HEK293 (cell line): ENCODE data around the gene ASCL5.
A peak's percentile ranks its signal among the peaks of the same experiment; 100 is the strongest.

ENCODE experiments used
- CTCF ChIA-PET: fragments of 350-600 bp; formaldehyde crosslinking; extraction: SDS; loops from one replicate; lab custom pipeline; 2021; ENCODE audit warnings: antibody characterized with exemption; lab: Yijun Ruan, JAX
- POLR2A ChIA-PET: fragments of 300-600 bp; formaldehyde crosslinking; extraction: SDS; loops from one replicate; lab custom pipeline; 2020; ENCODE audit warnings: antibody characterized with exemption, inconsistent platforms; lab: Yijun Ruan, JAX
- H3K27ac ChIP-seq: fragments of 200-500 bp; sonication (Bioruptor generic); 2 replicates; pipeline ENCODE4 v1.5.1; 2014; ENCODE audit warnings: low read depth, low read length, control low read depth, inconsistent platforms; ENCODE audit errors: extremely low read depth
- H3K36me3 ChIP-seq, 2 experiments: fragments of 200-500 bp in 1 of 2; sonication (Bioruptor generic) in 1 of 2; 1 replicate in 1 of 2; 2 replicates in 1 of 2; pipeline ENCODE4 v1.5.1; 2014 to 2017; ENCODE audit warnings: inconsistent platforms in 2 of 2, low read length in 2 of 2; ENCODE audit not compliant: control insufficient read depth in 2 of 2, insufficient read depth in 1 of 2
- H3K4me1 ChIP-seq: fragments of 200-500 bp; sonication (Bioruptor generic); 2 replicates; pipeline ENCODE4 v1.5.1; 2014; ENCODE audit warnings: mild to moderate bottlenecking, low read length, inconsistent platforms; ENCODE audit not compliant: control insufficient read depth, insufficient read depth
- H3K4me3 ChIP-seq: 2 replicates; pipeline ENCODE4 v1.5.1; 2011; ENCODE audit warnings: low read depth, mild to moderate bottlenecking, control low read depth, low read length, moderate library complexity
- H3K9me3 ChIP-seq: fragments of 200-500 bp; sonication (Bioruptor generic); 2 replicates; pipeline ENCODE4 v1.5.1; 2014; ENCODE audit warnings: low read depth, low read length, inconsistent platforms; ENCODE audit not compliant: control insufficient read depth, insufficient read depth
- REPIN1 ChIP-seq: fragments of 450-650 bp; formaldehyde crosslinking; IDR thresholded peaks from 2 replicates; pipeline ENCODE4 v1.5.1; 2017; ENCODE audit warnings: missing biosample characterization, missing genetic modification characterization, low read depth
- SALL2 ChIP-seq: fragments of 450-650 bp; formaldehyde crosslinking; IDR thresholded peaks from 2 replicates; pipeline ENCODE4 v1.5.0; 2017; ENCODE audit warnings: missing biosample characterization, mild to moderate bottlenecking, missing genetic modification characterization, borderline replicate concordance
- TCF7L2 ChIP-seq: IDR thresholded peaks from 2 replicates; pipeline ENCODE4 v1.6.1; 2011; ENCODE audit warnings: low read depth, mild to moderate bottlenecking, inconsistent platforms, low read length, moderate library complexity, borderline replicate concordance
- ZFP3 ChIP-seq: fragments of 450-650 bp; formaldehyde crosslinking; IDR thresholded peaks from 2 replicates; pipeline ENCODE4 v1.5.1; 2016; ENCODE audit warnings: low read depth, missing biosample characterization, missing genetic modification characterization
- ZNF10 ChIP-seq: fragments of 450-650 bp; formaldehyde crosslinking; IDR thresholded peaks from 2 replicates; pipeline ENCODE4 v1.5.1; 2017; ENCODE audit warnings: missing biosample characterization, missing genetic modification characterization
- ZNF121 ChIP-seq: fragments of 450-650 bp; formaldehyde crosslinking; IDR thresholded peaks from 2 replicates; pipeline ENCODE4 v1.5.1; 2016; ENCODE audit warnings: missing biosample characterization, missing genetic modification characterization
- ZNF157 ChIP-seq: fragments of 450-650 bp; formaldehyde crosslinking; IDR thresholded peaks from 2 replicates; pipeline ENCODE4 v1.5.1; 2016; ENCODE audit warnings: missing biosample characterization, missing genetic modification characterization
- ZNF23 ChIP-seq: fragments of 450-650 bp; formaldehyde crosslinking; IDR thresholded peaks from 2 replicates; pipeline ENCODE4 v1.5.1; 2016; ENCODE audit warnings: missing biosample characterization, missing genetic modification characterization, borderline replicate concordance
- ZNF239 ChIP-seq: fragments of 450-650 bp; formaldehyde crosslinking; IDR thresholded peaks from 2 replicates; pipeline ENCODE4 v1.5.1; 2016; ENCODE audit warnings: missing biosample characterization, missing genetic modification characterization
- ZNF366 ChIP-seq: fragments of 450-650 bp; formaldehyde crosslinking; conservative IDR thresholded peaks from 2 replicates; pipeline ENCODE4 v1.5.1; 2016; ENCODE audit warnings: missing biosample characterization, missing genetic modification characterization
- ZNF549 ChIP-seq: fragments of 450-650 bp; IDR thresholded peaks from 2 replicates; pipeline ENCODE4 v1.5.1; 2018; ENCODE audit warnings: missing biosample characterization, missing genetic modification characterization, mild to moderate bottlenecking, inconsistent platforms, moderate library complexity
- ZNF621 ChIP-seq: fragments of 450-650 bp; formaldehyde crosslinking; IDR thresholded peaks from 2 replicates; pipeline ENCODE4 v1.5.1; 2017; ENCODE audit warnings: missing biosample characterization, missing genetic modification characterization
- ZNF623 ChIP-seq: fragments of 450-650 bp; formaldehyde crosslinking; IDR thresholded peaks from 2 replicates; pipeline ENCODE4 v1.5.1; 2016; ENCODE audit warnings: missing biosample characterization, missing genetic modification characterization
- ZNF777 ChIP-seq: fragments of 450-650 bp; formaldehyde crosslinking; IDR thresholded peaks from 2 replicates; pipeline ENCODE4 v1.5.1; 2017; ENCODE audit warnings: missing biosample characterization, missing genetic modification characterization, borderline replicate concordance
- ZNF843 ChIP-seq: fragments of 450-650 bp; formaldehyde crosslinking; IDR thresholded peaks from 2 replicates; pipeline ENCODE4 v1.5.1; 2016; ENCODE audit warnings: missing biosample characterization, missing genetic modification characterization
- ZSCAN23 ChIP-seq: fragments of 450-650 bp; formaldehyde crosslinking; IDR thresholded peaks from 2 replicates; pipeline ENCODE4 v1.5.1; 2016; ENCODE audit warnings: missing biosample characterization, missing genetic modification characterization
- TF ChIP-seq, protein P1 (sequence below): fragments of 450-650 bp; formaldehyde crosslinking; IDR thresholded peaks from 2 replicates; pipeline ENCODE4 v1.5.1; 2016; ENCODE audit warnings: missing biosample characterization, missing genetic modification characterization
- TF ChIP-seq, protein P2 (sequence below): fragments of 450-650 bp; formaldehyde crosslinking; IDR thresholded peaks from 2 replicates; pipeline ENCODE4 v1.5.1; 2017; ENCODE audit warnings: missing biosample characterization, missing genetic modification characterization
- TF ChIP-seq, protein P3 (sequence below): fragments of 450-650 bp; formaldehyde crosslinking; IDR thresholded peaks from 2 replicates; pipeline ENCODE4 v1.5.1; 2016; ENCODE audit warnings: missing biosample characterization, missing genetic modification characterization, low read depth

ASCL5 gene

DNA sequence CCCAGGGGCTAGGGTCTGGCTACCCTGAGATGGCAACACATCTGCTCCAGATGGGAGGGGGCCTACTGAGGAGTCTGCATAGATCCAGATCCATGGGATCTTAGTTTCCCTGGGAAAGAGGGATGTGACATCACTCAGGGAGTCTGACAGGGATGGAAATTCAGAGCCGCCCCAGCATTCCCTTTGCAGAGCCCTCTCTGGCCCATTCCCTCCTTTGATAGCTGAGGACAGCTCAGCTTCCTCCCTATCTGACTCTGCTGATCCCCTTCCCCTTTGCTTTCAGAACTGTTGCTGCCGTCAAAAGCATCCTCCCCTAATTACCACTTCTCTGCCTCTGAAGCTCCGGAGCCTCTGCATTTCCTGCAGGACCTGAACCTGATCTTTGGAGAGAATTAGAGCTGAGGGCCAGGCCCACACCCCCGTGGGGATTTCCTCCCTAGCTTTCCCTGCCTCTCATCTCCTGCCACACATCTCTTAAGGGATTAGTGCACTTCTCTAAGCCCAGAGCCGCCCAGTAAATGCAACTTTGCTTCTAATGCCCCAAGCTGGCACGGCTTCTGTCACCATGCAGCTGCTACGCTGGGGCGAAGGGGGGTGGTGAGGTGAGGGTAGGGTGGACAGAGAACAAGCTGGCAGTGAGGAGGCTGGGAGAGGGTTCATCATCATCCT, 9.5 kb upstream of the ASCL5 start:
- no peak overlapping the region for H3K27ac ChIP-seq
- H3K4me1 ChIP-seq = no peaks in the 10 kb centered on the region
- ChIA-PET POLR2A (interaction anchor here (1.2 kb wide), 1 partner anchor 15 kb away, joined by 3 read pairs; no protein-coding TSS in a partner anchor), CTCF (interaction anchor here (2.7 to 4.7 kb wide), 2 partner anchors 17 kb away, joined by 11 to 13 read pairs; no protein-coding TSS in a partner anchor)
- peaks cover 0 to 75% of the 10 kb centered on the region in 2 experiments; a peak in 1 of 3 replicates for H3K36me3 ChIP-seq
- TF ChIP-seq ZFP3 (tag by site-specific recombination) = no peak
- TF ChIP-seq REPIN1 (tag by site-specific recombination) = no peak
- no peak for TF ChIP-seq ZNF157 (tag by site-specific recombination)
- no peaks in the 10 kb centered on the region for H3K9me3 ChIP-seq
- H3K4me3 ChIP-seq = no peak overlapping the region

DNA sequence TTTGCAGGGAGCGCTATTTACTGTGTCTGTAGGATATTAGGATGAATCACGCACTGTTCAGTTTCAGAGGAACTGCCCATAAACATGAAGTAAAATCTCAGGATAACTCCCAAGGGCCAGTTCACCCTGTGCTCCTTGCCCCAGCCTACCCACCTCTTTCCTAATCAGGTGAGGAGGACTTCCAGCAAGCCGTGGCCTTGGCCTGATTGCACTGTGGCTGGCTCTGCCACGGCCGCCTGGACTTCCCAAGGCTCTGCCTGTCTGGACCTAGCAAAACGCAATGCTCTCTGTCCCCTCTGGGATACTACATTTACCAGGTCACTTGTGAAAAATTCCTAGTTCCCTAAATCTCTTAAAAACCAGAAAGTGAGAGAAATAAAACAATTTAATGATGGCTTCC, 7.4 kb upstream of the ASCL5 start:
- POLR2A ChIA-PET = no interaction called here
- Histone ChIP-seq H3K4me3 (no peak overlapping the region), H3K36me3 (peaks cover 0 to 54% of the 10 kb centered on the region in 2 experiments; a peak in 1 of 3 replicates), H3K9me3 (no peaks in the 10 kb centered on the region), H3K27ac (no peak overlapping the region), H3K4me1 (no peaks in the 10 kb centered on the region)
- TF ChIP-seq ZNF10 = peak; percentile 85
- no peak for TF ChIP-seq ZNF623
- CTCF ChIA-PET = interaction anchor here (4.7 kb wide), 1 partner anchor 15 kb away, joined by 13 read pairs; no protein-coding TSS in a partner anchor

DNA sequence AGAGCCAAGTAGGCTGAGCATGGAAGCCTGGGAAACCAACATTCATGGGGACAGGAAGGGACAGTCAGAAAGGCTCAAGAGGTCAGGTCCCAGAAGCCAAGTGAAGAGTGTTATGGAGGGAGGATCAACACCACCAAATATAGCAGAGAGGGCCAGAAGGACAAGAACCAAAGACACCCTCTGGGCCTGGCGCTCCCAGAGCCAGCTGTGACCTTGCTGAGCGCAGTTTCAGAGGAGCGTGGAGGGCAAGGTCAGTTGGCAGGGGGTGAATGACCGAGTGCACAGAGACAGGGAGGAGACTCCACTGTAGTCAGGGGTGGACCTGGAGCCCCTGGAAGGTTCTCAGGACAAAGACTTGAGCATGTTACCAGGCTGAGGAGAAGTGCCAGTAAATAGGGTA, 4.4 kb upstream of the ASCL5 start:
- TF ChIP-seq, protein P1, sequence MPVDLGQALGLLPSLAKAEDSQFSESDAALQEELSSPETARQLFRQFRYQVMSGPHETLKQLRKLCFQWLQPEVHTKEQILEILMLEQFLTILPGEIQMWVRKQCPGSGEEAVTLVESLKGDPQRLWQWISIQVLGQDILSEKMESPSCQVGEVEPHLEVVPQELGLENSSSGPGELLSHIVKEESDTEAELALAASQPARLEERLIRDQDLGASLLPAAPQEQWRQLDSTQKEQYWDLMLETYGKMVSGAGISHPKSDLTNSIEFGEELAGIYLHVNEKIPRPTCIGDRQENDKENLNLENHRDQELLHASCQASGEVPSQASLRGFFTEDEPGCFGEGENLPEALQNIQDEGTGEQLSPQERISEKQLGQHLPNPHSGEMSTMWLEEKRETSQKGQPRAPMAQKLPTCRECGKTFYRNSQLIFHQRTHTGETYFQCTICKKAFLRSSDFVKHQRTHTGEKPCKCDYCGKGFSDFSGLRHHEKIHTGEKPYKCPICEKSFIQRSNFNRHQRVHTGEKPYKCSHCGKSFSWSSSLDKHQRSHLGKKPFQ (tag by site-specific recombination) = no peak
- TF ChIP-seq SALL2 (tag by site-specific recombination) (no peak), ZNF549 (tag by site-specific recombination) (no peak), REPIN1 (tag by site-specific recombination) (no peak), ZNF843 (tag by site-specific recombination) (no peak), ZNF777 (tag by site-specific recombination) (no peak), ZNF121 (no peak), TCF7L2 (no peak), ZNF621 (no peak), ZSCAN23 (tag by site-specific recombination) (no peak), ZNF239 (no peak), ZNF23 (no peak), ZNF366 (tag by site-specific recombination) (no peak)
- TF ChIP-seq, protein P2, sequence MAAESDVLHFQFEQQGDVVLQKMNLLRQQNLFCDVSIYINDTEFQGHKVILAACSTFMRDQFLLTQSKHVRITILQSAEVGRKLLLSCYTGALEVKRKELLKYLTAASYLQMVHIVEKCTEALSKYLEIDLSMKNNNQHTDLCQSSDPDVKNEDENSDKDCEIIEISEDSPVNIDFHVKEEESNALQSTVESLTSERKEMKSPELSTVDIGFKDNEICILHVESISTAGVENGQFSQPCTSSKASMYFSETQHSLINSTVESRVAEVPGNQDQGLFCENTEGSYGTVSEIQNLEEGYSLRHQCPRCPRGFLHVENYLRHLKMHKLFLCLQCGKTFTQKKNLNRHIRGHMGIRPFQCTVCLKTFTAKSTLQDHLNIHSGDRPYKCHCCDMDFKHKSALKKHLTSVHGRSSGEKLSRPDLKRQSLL (tag by site-specific recombination) = no peak
- TF ChIP-seq, protein P3, sequence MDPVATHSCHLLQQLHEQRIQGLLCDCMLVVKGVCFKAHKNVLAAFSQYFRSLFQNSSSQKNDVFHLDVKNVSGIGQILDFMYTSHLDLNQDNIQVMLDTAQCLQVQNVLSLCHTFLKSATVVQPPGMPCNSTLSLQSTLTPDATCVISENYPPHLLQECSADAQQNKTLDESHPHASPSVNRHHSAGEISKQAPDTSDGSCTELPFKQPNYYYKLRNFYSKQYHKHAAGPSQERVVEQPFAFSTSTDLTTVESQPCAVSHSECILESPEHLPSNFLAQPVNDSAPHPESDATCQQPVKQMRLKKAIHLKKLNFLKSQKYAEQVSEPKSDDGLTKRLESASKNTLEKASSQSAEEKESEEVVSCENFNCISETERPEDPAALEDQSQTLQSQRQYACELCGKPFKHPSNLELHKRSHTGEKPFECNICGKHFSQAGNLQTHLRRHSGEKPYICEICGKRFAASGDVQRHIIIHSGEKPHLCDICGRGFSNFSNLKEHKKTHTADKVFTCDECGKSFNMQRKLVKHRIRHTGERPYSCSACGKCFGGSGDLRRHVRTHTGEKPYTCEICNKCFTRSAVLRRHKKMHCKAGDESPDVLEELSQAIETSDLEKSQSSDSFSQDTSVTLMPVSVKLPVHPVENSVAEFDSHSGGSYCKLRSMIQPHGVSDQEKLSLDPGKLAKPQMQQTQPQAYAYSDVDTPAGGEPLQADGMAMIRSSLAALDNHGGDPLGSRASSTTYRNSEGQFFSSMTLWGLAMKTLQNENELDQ (tag by site-specific recombination) = no peak
- Histone ChIP-seq H3K4me1 (peaks cover 4% of the 10 kb centered on the region; the same call in 1 of the 2 replicates), H3K36me3 (peaks cover 0 to 24% of the 10 kb centered on the region in 2 experiments; a peak in 1 of 3 replicates), H3K27ac (no peak overlapping the region), H3K4me3 (no peak overlapping the region), H3K9me3 (no peaks in the 10 kb centered on the region)
- POLR2A ChIA-PET = no interaction called here
- CTCF ChIA-PET = interaction anchor here (4.6 kb wide), 1 partner anchor 12 kb away, joined by 22 read pairs; no protein-coding TSS in a partner anchor
